Caki2 (cell line): ENCODE data around the gene AP1G2. TPM values are rescaled to one million over a fixed set of nuclear protein-coding genes. Genes with fewer than 3 reads are reported as not detected.

ENCODE experiments used
- DNase-seq: peaks from one replicate; pipeline ENCODE4 v3.0.0-alpha.2; 2015; ENCODE audit warnings: low read depth
- in situ Hi-C: cut with HindIII; loops from 2 replicates; pipeline ENCODE4 v1.10.0; 2016; ENCODE audit warnings: low sequenced_read_pairs, low pct_unique_long_range_greater_than_20kb, mixed read lengths
- total RNA-seq: library from RNA; depleted of rRNA; stranded (reverse); fragments of >200 nt; shearing (Covaris generic); gene quantifications from 2 replicates; pipeline ENCODE4 v1.2.3, GENCODE V29; 2014; ENCODE audit warnings: low replicate concordance

Gene AP1G2
- total RNA-seq, 1 experiment from 2014 or later: 38.9 TPM

DNA sequence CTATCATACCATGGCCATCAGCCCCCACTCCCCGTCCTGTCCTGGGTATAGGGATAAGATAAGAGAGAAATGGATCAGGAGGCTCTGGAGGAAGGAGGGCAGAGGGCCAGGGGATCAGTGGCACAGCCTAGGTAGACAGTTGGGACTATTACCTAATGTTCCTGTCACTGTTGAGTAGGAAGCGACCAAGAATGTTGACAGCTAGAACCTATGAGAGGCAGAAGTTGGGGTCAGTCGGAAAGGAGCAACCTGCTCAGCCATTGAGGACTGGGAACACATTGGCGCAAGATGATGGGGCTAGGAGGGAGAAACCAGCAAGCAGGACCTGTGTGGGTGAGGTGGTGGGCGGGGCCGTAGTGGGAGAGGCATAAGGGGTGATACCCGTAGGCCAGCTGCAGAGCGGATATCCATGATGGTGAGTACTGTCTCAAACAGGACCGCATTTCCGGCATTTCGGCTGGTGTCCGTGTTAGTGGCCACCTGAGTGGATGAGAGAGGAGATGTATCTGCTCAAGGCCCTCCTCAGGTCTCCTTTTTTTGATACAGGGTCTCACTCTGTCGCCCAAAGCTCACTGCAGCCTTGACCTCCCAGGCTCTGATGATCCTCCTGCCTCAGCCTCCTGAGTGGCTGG, 3.3 kb downstream of the AP1G2 start:
- no peak for DNase-seq
- in situ Hi-C loops: no loop called here

DNA sequence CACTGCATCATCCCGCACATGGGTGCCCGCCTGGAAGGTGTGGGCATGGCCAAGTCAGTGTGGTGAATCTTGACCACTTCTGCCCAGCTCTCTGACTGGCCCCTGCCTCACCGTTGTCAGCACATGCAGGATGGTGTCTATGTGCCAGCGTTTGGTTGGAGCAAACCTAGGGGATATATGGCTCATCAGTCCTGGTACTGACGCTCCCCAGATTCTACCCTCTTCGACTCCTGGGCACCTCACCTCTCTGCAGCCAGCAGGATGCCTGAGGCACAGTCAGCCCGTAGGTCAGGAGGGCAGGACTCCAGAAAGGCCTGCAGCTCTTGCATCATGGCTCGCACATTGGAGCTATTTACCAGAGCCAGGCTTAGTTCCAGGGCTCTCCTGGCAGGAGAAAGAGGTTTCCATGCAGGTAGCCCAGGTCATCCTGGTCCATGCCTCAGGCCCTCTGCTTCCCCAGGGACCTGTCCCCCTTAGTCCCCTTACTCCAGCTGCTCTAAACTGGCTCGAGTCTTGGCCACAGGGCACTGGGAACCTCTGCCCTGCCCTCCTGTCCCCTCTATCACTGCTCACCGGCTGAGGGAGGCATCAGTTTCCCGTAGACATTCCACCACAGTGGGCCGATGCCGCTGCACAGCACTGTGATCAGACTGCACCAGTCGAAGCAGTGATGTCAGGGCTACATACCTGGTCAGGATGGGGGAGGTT, 4.0 kb downstream of the AP1G2 start:
- no peak for DNase-seq
- in situ Hi-C loops: no loop called here

DNA sequence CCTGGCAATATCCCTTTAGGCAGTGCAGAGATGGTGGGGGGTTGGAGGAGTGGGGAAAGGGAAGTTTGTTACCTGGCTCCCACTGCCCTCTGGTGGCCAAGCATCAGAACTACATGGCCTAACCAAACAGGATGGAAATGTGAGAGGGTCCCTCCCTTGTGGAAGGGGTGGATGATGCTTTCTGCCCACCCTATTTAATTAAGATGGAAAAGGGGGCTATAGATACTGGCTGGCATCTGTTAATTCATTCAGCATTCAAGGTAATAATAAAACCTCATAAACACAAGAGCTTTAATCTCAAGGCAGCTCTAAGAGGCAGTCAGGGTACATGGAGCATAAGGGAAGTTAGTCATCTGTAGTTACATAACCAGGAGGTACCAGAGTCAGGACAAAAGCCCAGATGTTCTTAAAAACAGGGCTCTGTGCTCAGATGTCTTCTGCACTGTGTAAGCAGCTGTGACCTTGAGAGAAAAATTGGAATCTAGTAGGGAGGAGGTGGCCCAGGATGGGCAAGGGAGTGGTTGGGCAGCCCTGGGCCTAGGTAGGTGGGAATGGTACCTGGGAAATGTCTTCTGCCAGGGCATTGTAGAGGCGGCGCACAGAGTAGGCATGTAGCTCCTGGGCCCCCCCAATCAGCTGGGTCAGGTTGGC, 4.6 kb downstream of the AP1G2 start:
- peak; percentile 31 for DNase-seq
- in situ Hi-C loops: no loop called here

DNA sequence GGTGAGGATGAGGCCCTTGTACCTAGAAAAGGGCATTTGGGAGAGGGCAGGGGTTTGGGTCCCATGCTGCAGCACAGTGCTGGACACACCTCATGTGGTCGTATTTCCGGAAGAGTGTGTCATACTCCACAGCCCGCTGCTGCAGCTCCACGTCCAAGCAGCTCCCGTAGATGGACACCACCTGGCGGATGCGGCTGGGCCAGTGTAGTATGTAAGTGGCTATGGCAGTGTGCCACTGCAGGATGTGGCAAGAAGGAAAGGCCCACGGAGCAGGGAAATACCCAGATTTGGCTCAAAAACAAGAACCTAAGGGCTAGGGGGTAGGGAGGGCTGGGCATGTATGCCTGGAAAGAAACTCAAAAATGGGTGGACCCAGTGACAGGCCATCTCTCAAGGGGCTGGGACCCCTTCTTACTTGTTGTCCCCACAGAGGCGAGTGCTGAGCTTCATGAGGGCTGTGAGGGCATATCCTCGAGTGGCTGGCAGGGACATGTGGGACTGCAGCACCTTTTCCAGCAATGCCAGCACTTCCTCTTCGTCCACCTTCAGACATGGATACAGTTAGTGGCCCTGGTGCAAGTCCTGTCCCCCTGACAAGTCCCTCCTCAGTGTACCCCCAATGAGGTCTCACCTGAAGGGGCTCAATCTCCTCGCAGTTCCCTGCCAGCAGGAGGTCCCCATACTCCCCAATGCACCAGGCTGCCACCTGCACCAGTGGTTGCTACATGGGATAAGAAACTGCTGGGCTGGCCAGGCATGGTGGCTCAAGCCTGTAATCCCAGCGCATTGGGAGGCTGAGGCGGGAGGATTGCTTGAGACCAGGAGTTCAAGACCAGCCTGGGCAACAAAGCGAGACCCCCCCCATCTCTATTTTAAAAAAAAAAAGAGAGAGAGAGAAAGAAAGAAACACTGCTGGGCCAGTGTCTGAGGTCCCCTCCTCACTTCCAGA, 5.4 kb downstream of the AP1G2 start:
- no peak for DNase-seq
- in situ Hi-C loops: no loop called here

DNA sequence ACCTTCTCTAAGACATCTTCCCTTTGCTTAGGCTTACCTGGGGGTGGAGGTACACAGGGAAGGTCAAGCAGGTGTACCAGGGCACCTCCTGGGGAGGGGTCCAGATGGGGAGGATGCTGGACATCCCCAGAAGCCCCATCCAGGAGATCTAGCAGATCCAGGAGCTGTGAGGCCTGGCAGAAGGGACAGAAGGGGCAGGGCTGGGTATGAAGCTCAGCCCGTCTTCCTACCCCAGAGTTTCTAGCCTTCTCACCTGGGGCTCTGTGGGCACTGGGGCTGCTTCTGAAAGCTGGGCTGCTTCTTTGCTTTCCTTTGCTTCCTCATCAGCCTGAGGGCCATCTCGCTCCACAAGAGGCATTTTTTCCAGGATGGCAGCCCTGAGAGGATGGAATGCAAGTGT, 6.3 kb downstream of the AP1G2 start:
- no peak for DNase-seq
- in situ Hi-C loops: no loop called here

DNA sequence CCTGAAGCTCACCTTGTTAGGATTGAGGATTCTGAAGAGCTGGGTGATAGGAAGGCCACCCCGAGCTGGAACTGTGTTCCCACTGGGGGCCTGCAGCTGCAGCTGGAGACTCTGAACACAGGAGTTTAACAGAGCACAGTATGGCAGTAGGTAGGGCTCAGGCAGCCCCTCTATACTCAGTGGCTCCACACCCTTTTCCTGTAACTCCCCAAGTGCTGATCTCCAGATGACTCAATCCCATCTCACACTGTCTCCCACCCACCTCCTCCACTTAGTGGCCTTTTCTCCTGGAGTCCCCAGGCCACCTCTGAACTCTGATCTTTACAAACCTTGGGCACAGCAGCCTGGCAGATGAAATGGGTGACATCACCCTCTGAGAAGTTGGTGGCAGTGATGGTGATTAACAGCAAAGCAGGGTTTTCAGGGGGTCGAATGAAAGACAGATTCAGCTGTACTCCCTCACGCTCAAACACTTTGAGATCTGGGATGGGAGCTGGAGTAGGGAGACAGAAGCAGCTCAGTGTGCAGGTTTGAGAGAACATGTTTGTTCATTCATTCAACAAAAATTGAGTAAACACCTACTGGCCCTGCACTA, 7.6 kb downstream of the AP1G2 start:
- in situ Hi-C loops: no loop called here
- DNase-seq: no peak

DNA sequence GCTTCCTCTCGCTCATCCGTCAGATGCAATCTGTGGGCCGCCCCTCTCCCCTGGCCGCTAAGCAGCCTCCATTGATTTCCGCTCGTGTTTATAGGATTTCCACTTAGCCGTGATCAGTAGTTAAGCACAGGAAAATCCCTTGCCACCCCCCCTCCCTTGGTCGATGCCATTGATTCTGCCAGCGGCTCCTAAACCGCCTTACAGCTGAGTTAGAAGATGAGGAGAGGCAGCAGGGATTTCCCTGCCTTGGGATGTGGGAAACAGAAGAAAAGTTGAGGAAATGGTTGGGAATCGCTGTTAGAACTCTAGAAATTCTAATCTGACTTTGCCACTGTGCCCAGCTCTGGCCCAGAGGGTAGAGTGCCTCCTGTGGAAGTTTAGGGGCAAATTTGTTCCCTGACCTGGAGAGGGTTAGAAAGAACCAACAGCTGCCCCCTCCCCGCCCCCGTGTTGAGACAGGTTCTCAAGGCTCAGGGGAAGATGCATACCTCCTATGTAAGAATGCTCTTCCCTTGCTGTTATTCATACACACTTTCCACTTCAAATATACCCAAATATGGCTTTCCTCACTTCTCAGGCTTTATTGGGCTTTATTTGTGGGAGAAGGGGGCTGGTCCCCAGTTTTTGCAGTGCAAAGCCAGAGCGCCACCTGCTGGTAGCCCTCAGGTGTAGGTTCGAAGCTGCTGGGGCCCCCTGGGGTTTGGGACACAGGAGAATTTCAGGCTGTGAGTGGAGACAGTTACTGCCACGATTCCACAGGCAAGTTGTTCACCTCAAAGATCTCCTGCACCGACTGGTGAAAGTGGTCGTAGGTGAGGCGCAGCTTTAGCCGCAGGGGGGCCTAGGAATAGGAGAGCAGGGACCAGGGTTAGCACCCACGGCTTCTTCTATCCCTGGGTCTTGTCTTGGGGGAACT, 8.3 kb downstream of the AP1G2 start:
- DNase-seq: no peak
- in situ Hi-C loops: no loop called here

DNA sequence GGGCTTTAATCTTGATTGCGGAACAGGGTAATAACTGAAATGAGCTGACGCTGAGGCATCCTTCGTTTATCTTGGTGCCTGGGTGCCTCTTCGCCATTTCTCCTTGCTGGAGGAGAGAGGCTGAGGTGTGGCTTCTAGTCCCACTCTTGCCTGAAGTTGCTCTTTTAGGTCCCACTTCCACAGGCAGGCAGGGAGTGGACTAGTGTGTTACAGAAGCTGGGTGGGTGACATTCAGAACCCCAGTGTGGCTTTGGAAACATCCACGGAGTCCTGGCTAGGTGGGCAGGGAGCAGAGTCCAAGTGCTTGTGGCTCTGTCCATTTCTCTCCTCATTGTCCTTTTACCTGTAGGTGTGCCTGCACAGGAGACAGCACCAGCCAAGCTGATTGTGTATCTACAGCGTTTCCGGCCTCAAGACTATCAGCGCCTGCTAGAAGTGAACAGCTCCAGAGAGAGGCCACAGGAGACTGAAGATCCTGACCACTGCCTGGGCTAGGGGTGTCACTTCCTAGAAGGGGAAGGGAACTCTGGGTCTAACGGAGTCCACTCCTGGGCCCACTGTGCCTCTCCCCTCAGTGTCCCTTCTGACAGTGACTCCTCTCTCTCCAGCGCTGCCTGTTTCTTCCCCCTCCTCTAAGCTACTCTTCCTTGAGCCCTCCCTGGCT, 9.1 kb downstream of the AP1G2 start:
- in situ Hi-C loops: no loop called here
- DNase-seq: no peak

DNA sequence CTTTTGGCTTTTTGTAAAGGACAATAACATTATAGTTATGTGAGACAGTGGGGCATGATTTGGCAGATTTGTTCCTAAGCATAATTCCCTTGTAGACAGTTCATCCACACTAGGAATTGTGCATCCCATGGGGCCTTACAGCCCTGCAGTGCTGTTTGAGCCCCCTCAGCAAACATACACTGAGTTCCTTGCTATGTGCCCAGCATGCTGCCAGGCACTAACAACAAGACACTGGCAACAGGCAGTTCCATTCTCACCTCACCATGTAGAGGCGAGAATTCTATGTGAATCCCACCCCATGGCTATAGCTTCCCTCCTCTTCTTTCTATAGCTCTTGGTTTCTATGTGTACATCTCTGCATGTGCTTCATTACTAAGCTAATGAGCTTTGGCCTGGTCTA, 9.6 kb downstream of the AP1G2 start:
- in situ Hi-C loops: no loop called here
- DNase-seq: no peak

DNA sequence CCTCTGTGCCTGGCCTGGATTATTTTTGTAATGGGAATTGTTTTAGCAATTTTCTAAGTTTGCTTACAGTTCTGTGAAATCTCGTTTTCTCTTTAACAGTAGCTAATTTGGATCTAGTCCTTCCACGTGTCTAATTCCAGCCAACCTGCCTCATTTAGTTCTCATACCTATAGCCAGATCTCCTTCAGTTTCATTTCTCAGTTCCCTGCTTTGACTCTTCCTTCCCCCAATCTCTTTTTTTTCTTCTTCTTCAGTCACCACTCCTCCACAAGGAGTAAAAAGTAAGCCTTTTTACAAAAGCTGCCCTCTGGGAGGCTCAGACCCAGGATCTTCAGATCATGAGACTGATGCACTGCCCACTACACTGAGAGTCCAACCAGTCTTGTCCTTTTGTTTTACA, 10.1 kb downstream of the AP1G2 start:
- in situ Hi-C loops: no loop called here

DNA sequence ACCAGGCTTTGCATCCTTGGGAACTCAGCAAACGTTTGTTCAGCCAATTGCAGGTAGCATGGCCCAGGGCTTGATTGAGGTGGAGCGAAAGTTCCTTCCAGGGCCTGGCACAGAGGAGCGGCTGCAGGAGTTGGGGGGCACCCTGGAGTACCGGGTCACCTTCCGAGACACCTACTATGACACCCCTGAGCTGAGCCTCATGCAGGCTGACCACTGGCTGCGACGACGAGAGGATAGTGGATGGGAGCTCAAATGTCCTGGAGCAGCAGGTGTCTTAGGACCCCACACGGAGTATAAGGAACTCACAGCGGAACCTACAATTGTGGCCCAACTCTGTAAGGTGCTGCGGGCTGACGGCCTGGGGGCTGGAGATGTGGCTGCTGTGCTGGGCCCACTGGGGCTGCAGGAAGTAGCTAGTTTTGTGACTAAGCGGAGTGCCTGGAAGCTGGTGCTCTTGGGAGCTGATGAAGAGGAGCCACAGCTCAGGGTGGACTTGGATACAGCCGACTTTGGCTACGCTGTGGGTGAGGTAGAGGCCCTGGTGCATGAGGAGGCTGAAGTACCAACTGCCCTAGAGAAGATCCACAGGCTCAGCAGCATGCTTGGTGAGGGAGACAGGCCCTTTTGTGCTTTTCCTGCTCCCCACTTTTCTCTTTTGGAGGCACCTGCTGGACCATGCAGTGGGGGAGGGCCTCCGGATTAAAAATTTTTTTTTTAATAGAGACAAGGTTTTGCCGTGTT, 10.7 kb downstream of the AP1G2 start:
- in situ Hi-C loops: no loop called here
- DNase-seq: no peak

More for the DNA sequence above, 10.1 kb downstream of the AP1G2 start:
- no peak for DNase-seq

DNA sequence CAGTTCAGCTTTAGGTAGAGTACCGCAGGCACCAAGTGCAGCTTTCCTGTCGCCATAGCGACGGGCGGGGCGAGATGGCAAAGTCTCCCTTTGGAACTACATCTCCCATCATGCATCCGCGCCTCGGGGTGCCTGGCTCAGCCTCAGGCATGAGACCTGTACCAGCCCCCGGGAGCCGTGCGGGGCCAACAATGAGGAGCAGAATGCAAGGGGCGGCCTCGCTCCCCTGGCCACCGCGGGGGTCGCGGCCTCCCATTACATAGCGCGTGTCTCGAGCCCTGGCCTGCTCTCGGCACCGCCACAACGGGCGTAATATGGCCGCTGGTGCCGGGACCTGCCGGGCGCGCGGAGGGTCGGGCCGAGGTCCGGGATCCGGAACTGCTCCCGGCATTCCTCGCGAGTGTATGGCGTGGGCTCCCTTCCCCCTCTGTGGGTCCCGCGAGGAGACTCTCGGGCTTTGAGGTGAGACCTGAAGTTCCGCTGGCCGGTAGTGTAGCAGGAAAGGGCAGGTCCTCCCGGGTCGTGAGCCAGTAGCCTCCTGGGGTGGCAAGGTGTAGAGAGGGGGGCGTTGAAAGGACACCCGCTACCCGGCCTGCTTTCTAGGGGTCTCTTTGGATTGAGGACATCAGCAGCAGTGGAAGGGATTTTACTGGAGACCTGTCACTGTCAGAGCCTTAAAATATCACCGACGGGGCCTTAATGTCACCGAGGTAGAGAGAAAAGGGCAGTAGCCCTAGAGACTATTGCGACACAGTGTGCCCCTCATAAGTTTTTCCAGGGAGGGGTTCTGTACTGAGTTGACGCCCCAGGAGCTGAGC, 11.5 kb downstream of the AP1G2 start, which contains the start of gene THTPA:
Gene THTPA, plus strand, starts transcription at position 390 of the 818 bp plus-strand sequence. CDS start 487 bp downstream, outside the sequence.
- in situ Hi-C loops: no loop called here
- DNase-seq: peak; percentile 86

DNA sequence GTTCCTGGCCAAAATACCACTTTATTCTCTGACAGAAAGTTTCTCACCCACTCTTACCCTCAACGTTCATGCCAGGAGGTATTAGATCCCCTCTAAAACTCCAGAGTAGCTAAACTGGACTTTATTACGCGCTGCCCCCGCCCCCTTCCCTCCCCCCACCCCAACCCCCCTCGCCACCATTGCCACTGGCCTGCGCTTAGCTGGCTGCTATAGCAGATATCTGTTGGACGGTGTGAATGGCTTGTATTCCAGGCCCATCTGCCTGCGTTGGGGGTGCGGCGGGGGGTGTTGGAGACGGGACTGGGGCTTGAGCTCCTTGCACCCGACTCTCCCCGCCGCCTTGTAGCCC, 12.1 kb downstream of the AP1G2 start:
- in situ Hi-C loops: no loop called here

DNA sequence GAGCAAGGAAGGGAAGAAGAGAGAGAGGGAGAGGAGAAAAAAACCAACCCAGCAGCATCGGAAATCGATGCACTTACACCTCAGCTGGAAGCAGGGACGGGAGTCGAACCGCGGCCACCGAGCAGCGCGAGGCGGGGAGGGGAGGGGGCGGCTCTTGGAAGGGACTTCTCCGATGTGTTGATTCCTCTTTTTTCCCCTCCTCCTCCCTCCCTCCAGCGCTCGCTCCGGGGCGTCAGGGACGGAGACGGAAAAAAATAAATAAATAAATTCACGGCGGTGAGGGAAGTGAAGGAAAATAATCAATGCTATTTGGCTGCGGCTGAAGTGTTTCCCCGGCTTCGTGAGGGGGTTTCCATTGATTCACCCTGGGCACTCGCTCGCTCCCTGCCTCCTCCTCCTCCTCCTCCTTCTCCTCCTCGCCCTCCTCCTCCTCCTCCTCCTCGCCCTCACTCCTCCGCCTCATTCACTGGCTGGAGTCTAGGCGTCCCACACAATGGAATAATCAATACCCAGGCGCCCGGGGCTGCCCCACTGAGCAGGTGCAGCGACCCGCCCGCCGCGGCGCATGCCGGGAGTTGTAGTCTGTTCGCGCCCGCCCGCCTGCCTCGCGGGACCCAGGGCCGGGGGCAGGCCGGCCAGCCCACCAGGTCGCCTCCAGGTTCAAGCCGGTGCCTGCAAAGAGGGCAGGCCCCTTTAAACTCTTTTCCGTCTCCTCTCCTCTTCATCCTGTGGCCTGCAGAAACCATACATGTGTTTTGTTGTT, 16.1 kb downstream of the AP1G2 start, which contains the start of gene ZFHX2:
Gene ZFHX2, minus strand, starts transcription at position 500 of the 763 bp plus-strand sequence. CDS start 16,440 bp downstream, outside the sequence.
- in situ Hi-C loops: no loop called here
- DNase-seq: peak; percentile 63

More for the DNA sequence above, 12.1 kb downstream of the AP1G2 start:
- no peak for DNase-seq
